Fibroblast of villous mesenchyme (primary cell): ENCODE data around the gene NQO2. TPM values are rescaled to one million over a fixed set of nuclear protein-coding genes. Genes with fewer than 3 reads are reported as not detected.

ENCODE experiments used
- DNase-seq: peaks from one replicate; pipeline ENCODE4 v3.0.0-alpha.2; 2010; ENCODE audit warnings: low read depth
- H3K4me3 ChIP-seq: 2 replicates; pipeline ENCODE4 v1.5.1; 2011; ENCODE audit warnings: low read depth, mild to moderate bottlenecking, low read length
- CTCF ChIP-seq: IDR thresholded peaks from 2 replicates; pipeline ENCODE4 v1.5.1; 2012; ENCODE audit warnings: low read depth, mild to moderate bottlenecking, low read length; ENCODE audit not compliant: insufficient read depth
- total RNA-seq: library from RNA; depleted of rRNA; stranded (reverse); fragments of >200 nt; gene quantifications from 2 replicates; pipeline ENCODE4 v1.2.3, GENCODE V29; 2012

The NQO2 gene
- total RNA-seq, 1 donor: 12.1 TPM

GRCh38 chr6:2988426-2989331 lies 11.0 kb upstream of the NQO2 start:
- peak; percentile 94 for DNase-seq
- peak; percentile 84 for TF ChIP-seq CTCF
- peak overlapping the region; percentile 68 for H3K4me3 ChIP-seq

GRCh38 chr6:2989332-2990247 lies 10.1 kb upstream of the NQO2 start:
- peak overlapping the region; percentile 68 for H3K4me3 ChIP-seq
- DNase-seq: peak; percentile 97
- TF ChIP-seq CTCF: no peak

GRCh38 chr6:2990248-2990931 lies 9.3 kb upstream of the NQO2 start:
- peak; percentile 75 for DNase-seq
- TF ChIP-seq CTCF: no peak

GRCh38 chr6:2990932-2991506 lies 8.7 kb upstream of the NQO2 start:
- peak overlapping the region; percentile 68 for H3K4me3 ChIP-seq
- no peak for TF ChIP-seq CTCF
- DNase-seq: no peak

More at GRCh38 chr6:2990248-2990931, 9.3 kb upstream of the NQO2 start:
- peak overlapping the region; percentile 68 for H3K4me3 ChIP-seq

GRCh38 chr6:2992330-2992979 lies 7.2 kb upstream of the NQO2 start:
- no peak for TF ChIP-seq CTCF
- no peak overlapping the region for H3K4me3 ChIP-seq
- DNase-seq: no peak
